GM12878 (cell line): ENCODE data around the gene ZNF669.

Experiments
- EZH2 ChIP-seq: IDR thresholded peaks from 2 replicates; pipeline ENCODE4 v1.6.1; 2012; ENCODE audit warnings: low read depth, mild to moderate bottlenecking, control low read depth, inconsistent platforms, low read length, borderline replicate concordance; ENCODE audit not compliant: control insufficient read depth
- IKZF1 ChIP-seq: fragments of 450-650 bp; conservative IDR thresholded peaks from 2 replicates; pipeline ENCODE4 v1.6.1; 2017; ENCODE audit warnings: antibody characterized with exemption, mild to moderate bottlenecking
- RAD21 ChIP-seq: IDR thresholded peaks from 2 replicates; pipeline ENCODE4 v1.6.1; 2011; ENCODE audit warnings: mild to moderate bottlenecking, low read depth, low read length, moderate library complexity; ENCODE audit not compliant: insufficient read depth
- TAF1 ChIP-seq: IDR thresholded peaks from 2 replicates; pipeline ENCODE4 v1.6.1; 2011; ENCODE audit warnings: mild to moderate bottlenecking, low read depth, low read length, borderline replicate concordance
- TF ChIP-seq, protein P1 (sequence below), 3 experiments: IDR thresholded peaks in 2 of 3; conservative IDR thresholded peaks in 1 of 3; 2 replicates each; pipeline ENCODE4 v1.5.1; 2011; ENCODE audit warnings: low read depth in 3 of 3, low read length in 3 of 3, mild to moderate bottlenecking in 3 of 3, control low read depth in 2 of 3, moderate library complexity in 2 of 3, inconsistent platforms in 1 of 3, mixed read lengths in 1 of 3; ENCODE audit not compliant: control insufficient read depth in 2 of 3, insufficient read depth in 1 of 3; ENCODE audit errors: extremely low read depth in 1 of 3
- TF ChIP-seq, protein P2 (sequence below): IDR thresholded peaks from 2 replicates; pipeline ENCODE4 v1.6.1; 2012; ENCODE audit warnings: mild to moderate bottlenecking, low read depth, low read length
- TF ChIP-seq, protein P3 (sequence below): fragments of 450-650 bp; IDR thresholded peaks from 2 replicates; pipeline ENCODE4 v1.6.1; 2017; ENCODE audit warnings: mild to moderate bottlenecking
- TF ChIP-seq, protein P4 (sequence below): IDR thresholded peaks from 2 replicates; pipeline ENCODE4 v1.6.1; 2011; ENCODE audit warnings: mild to moderate bottlenecking, low read depth, low read length, moderate library complexity; ENCODE audit not compliant: insufficient replicate concordance

DNA sequence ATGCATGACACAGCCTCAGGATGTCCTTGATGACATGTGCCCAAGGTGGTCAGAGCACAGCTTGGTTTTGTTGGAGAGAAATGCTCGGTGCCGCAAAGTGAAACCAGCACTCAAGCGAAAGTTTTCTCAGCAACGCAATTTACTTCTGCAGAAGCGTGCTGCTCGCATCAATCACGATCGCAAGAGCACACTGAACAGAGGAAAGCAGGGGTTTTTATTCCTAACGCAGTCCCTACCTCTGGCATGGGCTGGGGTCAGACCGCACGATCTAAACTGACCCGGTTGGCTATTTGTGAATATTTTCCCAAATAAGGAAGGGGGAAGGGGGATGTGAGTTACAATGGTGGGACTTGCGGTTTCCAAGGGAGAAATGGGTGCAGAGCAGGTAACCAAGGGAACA, 809 bp upstream of the ZNF669 start:
- TF ChIP-seq IKZF1 = no peak
- no peak for TF ChIP-seq EZH2
- TF ChIP-seq, protein P1, sequence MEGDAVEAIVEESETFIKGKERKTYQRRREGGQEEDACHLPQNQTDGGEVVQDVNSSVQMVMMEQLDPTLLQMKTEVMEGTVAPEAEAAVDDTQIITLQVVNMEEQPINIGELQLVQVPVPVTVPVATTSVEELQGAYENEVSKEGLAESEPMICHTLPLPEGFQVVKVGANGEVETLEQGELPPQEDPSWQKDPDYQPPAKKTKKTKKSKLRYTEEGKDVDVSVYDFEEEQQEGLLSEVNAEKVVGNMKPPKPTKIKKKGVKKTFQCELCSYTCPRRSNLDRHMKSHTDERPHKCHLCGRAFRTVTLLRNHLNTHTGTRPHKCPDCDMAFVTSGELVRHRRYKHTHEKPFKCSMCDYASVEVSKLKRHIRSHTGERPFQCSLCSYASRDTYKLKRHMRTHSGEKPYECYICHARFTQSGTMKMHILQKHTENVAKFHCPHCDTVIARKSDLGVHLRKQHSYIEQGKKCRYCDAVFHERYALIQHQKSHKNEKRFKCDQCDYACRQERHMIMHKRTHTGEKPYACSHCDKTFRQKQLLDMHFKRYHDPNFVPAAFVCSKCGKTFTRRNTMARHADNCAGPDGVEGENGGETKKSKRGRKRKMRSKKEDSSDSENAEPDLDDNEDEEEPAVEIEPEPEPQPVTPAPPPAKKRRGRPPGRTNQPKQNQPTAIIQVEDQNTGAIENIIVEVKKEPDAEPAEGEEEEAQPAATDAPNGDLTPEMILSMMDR (IDR thresholded peaks at IDR 0.05 in 2 of 3, conservative IDR thresholded peaks at IDR 0.05 in 1 of 3; ENCODE audit: control insufficient read depth in 2 of 3, extremely low read depth in 1 of 3, insufficient read depth in 1 of 3, low read depth in 3 of 3, low read length in 3 of 3) = no peak
- TF ChIP-seq, protein P2, sequence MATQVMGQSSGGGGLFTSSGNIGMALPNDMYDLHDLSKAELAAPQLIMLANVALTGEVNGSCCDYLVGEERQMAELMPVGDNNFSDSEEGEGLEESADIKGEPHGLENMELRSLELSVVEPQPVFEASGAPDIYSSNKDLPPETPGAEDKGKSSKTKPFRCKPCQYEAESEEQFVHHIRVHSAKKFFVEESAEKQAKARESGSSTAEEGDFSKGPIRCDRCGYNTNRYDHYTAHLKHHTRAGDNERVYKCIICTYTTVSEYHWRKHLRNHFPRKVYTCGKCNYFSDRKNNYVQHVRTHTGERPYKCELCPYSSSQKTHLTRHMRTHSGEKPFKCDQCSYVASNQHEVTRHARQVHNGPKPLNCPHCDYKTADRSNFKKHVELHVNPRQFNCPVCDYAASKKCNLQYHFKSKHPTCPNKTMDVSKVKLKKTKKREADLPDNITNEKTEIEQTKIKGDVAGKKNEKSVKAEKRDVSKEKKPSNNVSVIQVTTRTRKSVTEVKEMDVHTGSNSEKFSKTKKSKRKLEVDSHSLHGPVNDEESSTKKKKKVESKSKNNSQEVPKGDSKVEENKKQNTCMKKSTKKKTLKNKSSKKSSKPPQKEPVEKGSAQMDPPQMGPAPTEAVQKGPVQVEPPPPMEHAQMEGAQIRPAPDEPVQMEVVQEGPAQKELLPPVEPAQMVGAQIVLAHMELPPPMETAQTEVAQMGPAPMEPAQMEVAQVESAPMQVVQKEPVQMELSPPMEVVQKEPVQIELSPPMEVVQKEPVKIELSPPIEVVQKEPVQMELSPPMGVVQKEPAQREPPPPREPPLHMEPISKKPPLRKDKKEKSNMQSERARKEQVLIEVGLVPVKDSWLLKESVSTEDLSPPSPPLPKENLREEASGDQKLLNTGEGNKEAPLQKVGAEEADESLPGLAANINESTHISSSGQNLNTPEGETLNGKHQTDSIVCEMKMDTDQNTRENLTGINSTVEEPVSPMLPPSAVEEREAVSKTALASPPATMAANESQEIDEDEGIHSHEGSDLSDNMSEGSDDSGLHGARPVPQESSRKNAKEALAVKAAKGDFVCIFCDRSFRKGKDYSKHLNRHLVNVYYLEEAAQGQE = no peak
- TF ChIP-seq TAF1 = no peak
- TF ChIP-seq, protein P3, sequence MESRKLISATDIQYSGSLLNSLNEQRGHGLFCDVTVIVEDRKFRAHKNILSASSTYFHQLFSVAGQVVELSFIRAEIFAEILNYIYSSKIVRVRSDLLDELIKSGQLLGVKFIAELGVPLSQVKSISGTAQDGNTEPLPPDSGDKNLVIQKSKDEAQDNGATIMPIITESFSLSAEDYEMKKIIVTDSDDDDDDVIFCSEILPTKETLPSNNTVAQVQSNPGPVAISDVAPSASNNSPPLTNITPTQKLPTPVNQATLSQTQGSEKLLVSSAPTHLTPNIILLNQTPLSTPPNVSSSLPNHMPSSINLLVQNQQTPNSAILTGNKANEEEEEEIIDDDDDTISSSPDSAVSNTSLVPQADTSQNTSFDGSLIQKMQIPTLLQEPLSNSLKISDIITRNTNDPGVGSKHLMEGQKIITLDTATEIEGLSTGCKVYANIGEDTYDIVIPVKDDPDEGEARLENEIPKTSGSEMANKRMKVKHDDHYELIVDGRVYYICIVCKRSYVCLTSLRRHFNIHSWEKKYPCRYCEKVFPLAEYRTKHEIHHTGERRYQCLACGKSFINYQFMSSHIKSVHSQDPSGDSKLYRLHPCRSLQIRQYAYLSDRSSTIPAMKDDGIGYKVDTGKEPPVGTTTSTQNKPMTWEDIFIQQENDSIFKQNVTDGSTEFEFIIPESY = no peak
- TF ChIP-seq RAD21 = no peak
- TF ChIP-seq, protein P4, sequence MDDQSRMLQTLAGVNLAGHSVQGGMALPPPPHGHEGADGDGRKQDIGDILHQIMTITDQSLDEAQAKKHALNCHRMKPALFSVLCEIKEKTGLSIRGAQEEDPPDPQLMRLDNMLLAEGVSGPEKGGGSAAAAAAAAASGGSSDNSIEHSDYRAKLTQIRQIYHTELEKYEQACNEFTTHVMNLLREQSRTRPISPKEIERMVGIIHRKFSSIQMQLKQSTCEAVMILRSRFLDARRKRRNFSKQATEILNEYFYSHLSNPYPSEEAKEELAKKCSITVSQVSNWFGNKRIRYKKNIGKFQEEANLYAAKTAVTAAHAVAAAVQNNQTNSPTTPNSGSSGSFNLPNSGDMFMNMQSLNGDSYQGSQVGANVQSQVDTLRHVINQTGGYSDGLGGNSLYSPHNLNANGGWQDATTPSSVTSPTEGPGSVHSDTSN = no peak
